NCI-H226 (cell line): Measurements from ENCODE around the gene PNMA8B.
A peak's percentile ranks its signal among the peaks of the same experiment; 100 is the strongest.

Source experiments
- DNase-seq: peaks from one replicate; pipeline ENCODE4 v3.0.0-alpha.2; 2015

The PNMA8B gene

GRCh38 chr19:46486358-46486757, 9.3 kb downstream of the PNMA8B start:
- DNase-seq = no peak

GRCh38 chr19:46484656-46485055, 11.0 kb downstream of the PNMA8B start:
- DNase-seq = no peak

GRCh38 chr19:46482631-46483030, 13.0 kb downstream of the PNMA8B start:
- DNase-seq = no peak

GRCh38 chr19:46481947-46482346, 13.7 kb downstream of the PNMA8B start:
- no peak for DNase-seq

GRCh38 chr19:46481223-46481848, 14.3 kb downstream of the PNMA8B start:
- DNase-seq = no peak

GRCh38 chr19:46480415-46480814, 15.3 kb downstream of the PNMA8B start:
- no peak for DNase-seq

- DNase-seq = no peak
These were observed 17.2 kb downstream of the PNMA8B start for GRCh38 chr19:46478356-46478986.

GRCh38 chr19:46475986-46476385, 19.7 kb downstream of the PNMA8B start:
- DNase-seq = no peak

GRCh38 chr19:46474211-46474610, 21.5 kb downstream of the PNMA8B start:
- no peak for DNase-seq

- no peak for DNase-seq
These were observed 23.1 kb downstream of the PNMA8B start for GRCh38 chr19:46472592-46472991.

GRCh38 chr19:46471811-46472543, 23.7 kb downstream of the PNMA8B start:
- no peak for DNase-seq

- no peak for DNase-seq
These were observed 24.4 kb downstream of the PNMA8B start, which contains the start of gene PNMA8A for GRCh38 chr19:46471116-46471733. PNMA8A (minus strand) TSS chr19:46471563; CDS start chr19:46471035, 528 bp downstream.

- no peak for DNase-seq
These were observed 25.3 kb downstream of the PNMA8B start for GRCh38 chr19:46470376-46470775.

- no peak for DNase-seq
These were observed 26.0 kb downstream of the PNMA8B start for GRCh38 chr19:46469541-46470185.

GRCh38 chr19:46466536-46467196, 29.0 kb downstream of the PNMA8B start:
- DNase-seq = peak; percentile 50

- no peak for DNase-seq
These were observed 32.2 kb downstream of the PNMA8B start for GRCh38 chr19:46463516-46463915.

- no peak for DNase-seq
These were observed 34.1 kb downstream of the PNMA8B start for GRCh38 chr19:46461537-46461936.

GRCh38 chr19:46460981-46461380, 34.7 kb downstream of the PNMA8B start:
- DNase-seq = no peak

- no peak for DNase-seq
These were observed 35.6 kb downstream of the PNMA8B start for GRCh38 chr19:46460055-46460454.

- DNase-seq = no peak
These were observed 38.7 kb downstream of the PNMA8B start for GRCh38 chr19:46456930-46457329.

- no peak for DNase-seq
These were observed 41.4 kb downstream of the PNMA8B start for GRCh38 chr19:46454244-46454643.

- no peak for DNase-seq
These were observed 42.0 kb downstream of the PNMA8B start for GRCh38 chr19:46453661-46454060.

GRCh38 chr19:46452186-46452585, 43.5 kb downstream of the PNMA8B start:
- no peak for DNase-seq
